K562 (cell line): ENCODE results near the gene SEC14L5. TPM values are rescaled to one million over a fixed set of nuclear protein-coding genes. Genes with fewer than 3 reads are reported as not detected.

Experiments used
- ATAC-seq: fragments of 200-7000 bp; cut with Tn5 transposase; 3 replicates; pipeline ENCODE4 v1.9.1; 2020; ENCODE audit warnings: moderate library complexity
- BruUV-seq: library from RNA; stranded (reverse); fragments of 400-500 nt; replicated peaks from 2 replicates; lab custom pipeline; 2021; lab: Mats Ljungman, UMichigan
- CTCF ChIA-PET: fragments of 300-600 bp; formaldehyde crosslinking; extraction: SDS; loops from one replicate; lab custom pipeline; 2021; ENCODE audit warnings: low intra/inter-chr PET ratio; lab: Yijun Ruan, JAX
- POLR2A ChIA-PET: fragments of 300-600, 350-650 bp; sonication (Branson Sonifier 250); formaldehyde crosslinking; extraction: SDS; loops from one replicate; lab custom pipeline; 2021; ENCODE audit warnings: antibody characterized with exemption, inconsistent platforms; lab: Yijun Ruan, JAX
- DNase-seq, 4 experiments: peaks; one replicate each; pipeline versions ENCODE4 v3.0.0 to v3.0.0-alpha.2; 2011 to 2018; ENCODE audit warnings: low spot score in 3 of 4, mixed read lengths in 3 of 4; ENCODE audit errors: extremely low read depth in 1 of 4
- FAIRE-seq: peaks from 2 replicates; lab custom pipeline; 2011; peaks lifted over from hg19 to GRCh38; lab: Jason Lieb, UNC
- H2AFZ ChIP-seq: 2 replicates; pipeline ENCODE4 v1.6.0; 2011; ENCODE audit warnings: low read depth, low read length, control low read depth, inconsistent platforms
- H3K27ac ChIP-seq: fragments of 200-600 bp; 3 replicates; pipeline ENCODE4 v1.8.0; 2011; ENCODE audit warnings: low read depth, mild to moderate bottlenecking, control low read depth, inconsistent platforms, low read length, moderate library complexity, mixed read lengths; ENCODE audit errors: extremely low read depth
- H3K27me3 ChIP-seq, 2 experiments: fragments of 300-600 bp in 1 of 2; 2 replicates in 1 of 2; 3 replicates in 1 of 2; pipeline versions ENCODE4 v1.6.0 to v1.8.0; 2011; ENCODE audit warnings: inconsistent platforms in 2 of 2, low read length in 2 of 2, mild to moderate bottlenecking in 1 of 2, mixed read lengths in 1 of 2, moderate library complexity in 1 of 2; ENCODE audit not compliant: control insufficient read depth in 2 of 2, insufficient read depth in 2 of 2
- H3K36me3 ChIP-seq: fragments of 300-600 bp; 3 replicates; pipeline ENCODE4 v1.8.0; 2011; ENCODE audit warnings: mild to moderate bottlenecking, low read length, inconsistent platforms; ENCODE audit not compliant: control insufficient read depth, insufficient read depth
- H3K4me1 ChIP-seq, 2 experiments: fragments of 200-600 bp in 1 of 2; replicated peaks in 1 of 2; 2 replicates in 1 of 2; 3 replicates in 1 of 2; pipeline versions ENCODE4 v1.5.1 to v1.8.0; 2011; ENCODE audit warnings: inconsistent platforms in 2 of 2, low read length in 2 of 2, mild to moderate bottlenecking in 1 of 2, mixed read lengths in 1 of 2, moderate library complexity in 1 of 2; ENCODE audit not compliant: control insufficient read depth in 2 of 2, insufficient read depth in 2 of 2
- H3K4me2 ChIP-seq: 2 replicates; pipeline ENCODE4 v1.6.1; 2011; ENCODE audit warnings: low read length, control low read depth, inconsistent platforms, mixed read lengths; ENCODE audit not compliant: insufficient read depth
- H3K4me3 ChIP-seq: fragments of 200-600 bp; sonication (generic), shearing (Covaris generic); 2 replicates; pipeline ENCODE4 v1.5.1; 2016; ENCODE audit warnings: control low read depth, inconsistent platforms
- H3K79me2 ChIP-seq: fragments of 200-600 bp; 3 replicates; pipeline ENCODE4 v1.8.0; 2011; ENCODE audit warnings: low read length, inconsistent platforms; ENCODE audit not compliant: control insufficient read depth, insufficient read depth
- H3K9ac ChIP-seq, 2 experiments: 2 replicates each; pipeline versions ENCODE4 v1.6.0 to v1.6.1; 2011; ENCODE audit warnings: low read depth in 2 of 2, low read length in 2 of 2, control low read depth in 1 of 2, inconsistent platforms in 1 of 2, mild to moderate bottlenecking in 1 of 2, mixed read lengths in 1 of 2; ENCODE audit not compliant: insufficient read depth in 1 of 2
- H3K9me1 ChIP-seq: one replicate; pipeline ENCODE4 v1.6.0; 2011; ENCODE audit warnings: inconsistent platforms, mild to moderate bottlenecking, low read length, moderate library complexity; ENCODE audit not compliant: control insufficient read depth, insufficient read depth
- H3K9me3 ChIP-seq: replicated peaks from 2 replicates; pipeline ENCODE4 v1.5.1; 2011; ENCODE audit warnings: low read depth, low read length, inconsistent platforms; ENCODE audit not compliant: control insufficient read depth, insufficient read depth
- H4K20me1 ChIP-seq: replicated peaks from 2 replicates; pipeline ENCODE4 v1.6.1; 2011; ENCODE audit warnings: low read length, inconsistent platforms, mixed read lengths; ENCODE audit not compliant: control insufficient read depth, insufficient read depth
- BCOR ChIP-seq: fragments of 450-650 bp; IDR thresholded peaks from 2 replicates; pipeline ENCODE4 v1.6.1; 2016
- CBX3 ChIP-seq, 2 experiments: IDR thresholded peaks; 1 replicate in 1 of 2; 2 replicates in 1 of 2; pipeline ENCODE4 v1.6.1; 2012; ENCODE audit warnings: inconsistent platforms in 2 of 2, low read length in 2 of 2, borderline replicate concordance in 1 of 2, control low read depth in 1 of 2
- HDAC2 ChIP-seq: fragments of 450-650 bp; IDR thresholded peaks from 2 replicates; pipeline ENCODE4 v1.6.1; 2016; ENCODE audit warnings: mild to moderate bottlenecking
- RBM25 ChIP-seq: fragments of 200-400 bp; formaldehyde crosslinking; IDR thresholded peaks from 2 replicates; pipeline ENCODE4 v1.6.1; 2018; ENCODE audit warnings: low read length, low read depth, moderate library complexity; ENCODE audit not compliant: severe bottlenecking
- ZNF280A ChIP-seq: fragments of 450-650 bp; IDR thresholded peaks from 2 replicates; pipeline ENCODE4 v1.6.1; 2018; ENCODE audit warnings: mild to moderate bottlenecking, low read depth; ENCODE audit not compliant: partially characterized antibody
- ZNF311 ChIP-seq: fragments of 250-450 bp; sonication (Bioruptor Pico); IDR thresholded peaks from 2 replicates; pipeline ENCODE4 v1.4.0; 2020; ENCODE audit warnings: mild to moderate bottlenecking, moderate library complexity
- ZNF354B ChIP-seq: fragments of 250-450 bp; sonication (Bioruptor Pico); IDR thresholded peaks from 2 replicates; pipeline ENCODE4 v1.4.0; 2020
- ZNF507 ChIP-seq: conservative IDR thresholded peaks from 2 replicates; pipeline ENCODE4 v1.6.1; 2017; ENCODE audit warnings: missing genetic modification characterization, missing compliant biosample characterization
- WGBS: fragments of 100-300 bp; shearing (Covaris generic); methylation state at CpG from one replicate; pipeline ENCODE4 v1.1.6; 2016; ENCODE audit warnings: low coverage, mixed read lengths; ENCODE audit not compliant: insufficient coverage; ENCODE audit errors: missing lambda C conversion rate; 5-methylcytosine and 5-hydroxymethylcytosine counted together
- in situ Hi-C: fragments of 300-500 bp; cut with MboI; formaldehyde crosslinking; loops from 4 replicates; pipeline ENCODE4 v1.15.0; 2018; ENCODE audit warnings: inconsistent platforms, mixed read lengths
- intact Hi-C: fragments of 100-400 bp; cut with micrococcal nuclease; formaldehyde crosslinking; loops from 2 replicates; pipeline ENCODE4 v1.14.2; 2022
- polyA plus RNA-seq, 8 experiments: library from polyadenylated mRNA; depleted of rRNA in 4 of 8; stranded (reverse) in 5 of 8; unstranded in 3 of 8; fragments of >200 nt; fragmentation: Nextera tagmentation in 2 of 8; fragmentation: Illumina TruSeq in 1 of 8; extraction: Ambion mirVana in 2 of 8; extraction: Trizol in 1 of 8; gene quantifications; 2 replicates each; pipeline versions ENCODE4 v1.2.1 to v1.2.3, GENCODE V29; 2011 to 2014; ENCODE audit warnings: inconsistent platforms in 1 of 8, missing spikeins in 1 of 8
- total RNA-seq, 7 experiments: library from RNA; depleted of rRNA in 6 of 7; stranded (reverse); fragments of >200 nt in 6 of 7; fragmentation: Illumina TruSeq in 2 of 7; extraction: Trizol in 2 of 7; gene quantifications; 2 replicates each; pipeline versions ENCODE4 v1.2.1 to v1.2.3, GENCODE V29; 2011 to 2021; ENCODE audit warnings: low replicate concordance in 1 of 7

Gene SEC14L5
- total and polyA plus RNA-seq, 9 of the 15 experiments (the other 6 are each of a cell fraction or from before 2014, with no cell fraction given): 0.11 TPM; not detected in 8

- no TSS peak for BruUV-seq
- in situ Hi-C loops (no loop called here), intact Hi-C loops (no loop called here)
- FAIRE-seq (peak; percentile 15), ATAC-seq (no peak), DNase-seq (no peak)
- peak; percentile 98 for TF ChIP-seq ZNF354B
- TF ChIP-seq BCOR: peak; percentile 29; the same call in 1 of the 2 replicates
- peak; percentile 75 for TF ChIP-seq RBM25
- TF ChIP-seq CBX3 (IDR thresholded peaks at IDR 0.05; ENCODE audit: borderline replicate concordance in 1 of 2, low read length in 2 of 2): peak in 1 of 2 experiments; percentile 51; a peak in 1 of 3 replicates
- peak; percentile 28 for TF ChIP-seq ZNF280A
- TF ChIP-seq ZNF311 (CRISPR knock-in tag): no peak
- peak; percentile 100 for TF ChIP-seq ZNF507 (tag)
- no peak for TF ChIP-seq HDAC2
- Histone ChIP-seq H3K27me3 (peaks cover 34 to 61% of the 10 kb centered on the region in 2 experiments), H2AFZ (no peak overlapping the region), H3K36me3 (no peaks in the 10 kb centered on the region), H3K4me3 (no peak overlapping the region), H3K4me1 (peaks cover 0 to 5% of the 10 kb centered on the region in 2 experiments; a peak in 2 of 5 replicates), H3K9ac (no peak overlapping the region), H4K20me1 (0 out of 2 replicates have a peak, but pooled peaks cover 6% of the 10 kb centered on the region), H3K9me3 (no peaks in the 10 kb centered on the region; the same call in 1 of the 2 replicates), H3K27ac (no peak overlapping the region), H3K79me2 (no peaks in the 10 kb centered on the region), H3K9me1 (no peaks in the 10 kb centered on the region), H3K4me2 (no peak overlapping the region)
- CTCF ChIA-PET: no interaction called here
- POLR2A ChIA-PET: interaction anchor here (0.6 to 0.7 kb wide), 2 partner anchors 666 to 911 kb away, joined by 3 read pairs; no protein-coding TSS in a partner anchor
- 17% methylated on average over 2 of the region's 2 CpGs for WGBS
Observed at GRCh38 chr16:4926928-4927327, 31.2 kb upstream of the SEC14L5 start.
